Panc1 (cell line): ENCODE measurements around the gene CDKAL1.

ENCODE experiments used
- POLR2AphosphoS5 ChIP-seq: IDR thresholded peaks from 2 replicates; pipeline ENCODE4 v1.6.1; 2012; ENCODE audit warnings: mild to moderate bottlenecking, low read depth, low read length, moderate library complexity
- TF ChIP-seq, protein P1 (sequence below): fragments of 450-650 bp; IDR thresholded peaks from 2 replicates; pipeline ENCODE4 v1.5.1; 2017; ENCODE audit warnings: mild to moderate bottlenecking

DNA sequence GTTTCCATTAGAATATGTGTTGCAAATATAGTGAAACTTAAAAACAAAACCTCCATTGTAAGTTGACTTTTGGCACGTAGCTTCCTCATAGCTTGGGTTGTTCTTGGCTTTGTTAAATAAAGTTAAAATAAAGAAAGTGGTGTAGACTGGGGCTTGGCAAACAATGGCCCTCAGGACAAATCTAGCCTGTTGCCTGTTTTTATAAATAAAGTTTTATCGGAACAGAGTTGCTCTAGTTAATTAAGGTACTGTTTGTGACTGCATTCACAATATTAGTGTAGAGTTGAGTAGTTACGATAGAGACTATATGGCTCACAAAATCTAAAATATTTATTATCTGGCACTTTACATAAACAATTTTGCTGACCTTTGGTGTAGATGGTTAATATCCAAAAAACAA, 168.8 kb downstream of the CDKAL1 start:
- TF ChIP-seq POLR2AphosphoS5: no peak
- TF ChIP-seq, protein P1, sequence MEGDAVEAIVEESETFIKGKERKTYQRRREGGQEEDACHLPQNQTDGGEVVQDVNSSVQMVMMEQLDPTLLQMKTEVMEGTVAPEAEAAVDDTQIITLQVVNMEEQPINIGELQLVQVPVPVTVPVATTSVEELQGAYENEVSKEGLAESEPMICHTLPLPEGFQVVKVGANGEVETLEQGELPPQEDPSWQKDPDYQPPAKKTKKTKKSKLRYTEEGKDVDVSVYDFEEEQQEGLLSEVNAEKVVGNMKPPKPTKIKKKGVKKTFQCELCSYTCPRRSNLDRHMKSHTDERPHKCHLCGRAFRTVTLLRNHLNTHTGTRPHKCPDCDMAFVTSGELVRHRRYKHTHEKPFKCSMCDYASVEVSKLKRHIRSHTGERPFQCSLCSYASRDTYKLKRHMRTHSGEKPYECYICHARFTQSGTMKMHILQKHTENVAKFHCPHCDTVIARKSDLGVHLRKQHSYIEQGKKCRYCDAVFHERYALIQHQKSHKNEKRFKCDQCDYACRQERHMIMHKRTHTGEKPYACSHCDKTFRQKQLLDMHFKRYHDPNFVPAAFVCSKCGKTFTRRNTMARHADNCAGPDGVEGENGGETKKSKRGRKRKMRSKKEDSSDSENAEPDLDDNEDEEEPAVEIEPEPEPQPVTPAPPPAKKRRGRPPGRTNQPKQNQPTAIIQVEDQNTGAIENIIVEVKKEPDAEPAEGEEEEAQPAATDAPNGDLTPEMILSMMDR: no peak
